GM19395 (cell line): ENCODE measurements around the gene ASPG.

Source experiments
- ATAC-seq: cut with Tn5 transposase; IDR thresholded peaks from one replicate; pipeline ENCODE4 v1.9.1; 2021; ENCODE audit warnings: mild to moderate bottlenecking, moderate library complexity; ENCODE audit not compliant: unreplicated experiment

Gene ASPG

DNA sequence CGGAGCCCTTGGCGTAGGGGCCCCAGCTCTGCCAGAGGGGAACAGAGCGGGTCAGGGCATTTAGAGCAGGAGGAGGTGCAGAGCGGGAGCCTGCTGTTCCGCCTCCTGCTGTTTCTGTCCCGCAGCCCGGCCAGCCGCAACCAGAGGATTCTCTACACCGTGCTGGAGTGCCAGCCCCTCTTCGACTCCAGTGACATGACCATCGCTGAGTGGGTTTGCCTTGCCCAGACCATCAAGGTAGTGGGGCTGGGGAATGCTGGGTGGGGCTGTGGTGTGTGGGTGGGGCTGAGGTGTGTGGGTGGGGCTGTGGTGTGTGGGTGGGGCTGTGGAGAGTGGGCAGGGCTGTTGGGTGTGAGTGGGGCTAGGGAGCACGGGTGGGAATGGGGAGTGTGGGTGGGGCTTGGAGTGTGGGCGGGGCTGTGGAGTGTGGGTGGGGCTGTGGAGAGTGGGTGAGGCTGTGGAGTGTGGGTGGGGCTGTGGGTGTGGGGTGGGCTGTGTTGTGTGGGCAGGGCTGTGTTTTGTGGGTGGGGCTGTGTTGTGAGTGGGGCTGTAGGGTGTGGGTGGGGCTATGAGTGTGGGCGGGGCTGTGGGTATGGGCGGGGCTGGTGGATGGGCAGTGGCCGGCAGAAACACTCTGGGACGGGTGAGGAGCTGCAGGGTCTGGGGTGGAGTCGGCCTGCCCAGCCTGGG is 8.0 kb downstream of the ASPG start:
- no peak for ATAC-seq

DNA sequence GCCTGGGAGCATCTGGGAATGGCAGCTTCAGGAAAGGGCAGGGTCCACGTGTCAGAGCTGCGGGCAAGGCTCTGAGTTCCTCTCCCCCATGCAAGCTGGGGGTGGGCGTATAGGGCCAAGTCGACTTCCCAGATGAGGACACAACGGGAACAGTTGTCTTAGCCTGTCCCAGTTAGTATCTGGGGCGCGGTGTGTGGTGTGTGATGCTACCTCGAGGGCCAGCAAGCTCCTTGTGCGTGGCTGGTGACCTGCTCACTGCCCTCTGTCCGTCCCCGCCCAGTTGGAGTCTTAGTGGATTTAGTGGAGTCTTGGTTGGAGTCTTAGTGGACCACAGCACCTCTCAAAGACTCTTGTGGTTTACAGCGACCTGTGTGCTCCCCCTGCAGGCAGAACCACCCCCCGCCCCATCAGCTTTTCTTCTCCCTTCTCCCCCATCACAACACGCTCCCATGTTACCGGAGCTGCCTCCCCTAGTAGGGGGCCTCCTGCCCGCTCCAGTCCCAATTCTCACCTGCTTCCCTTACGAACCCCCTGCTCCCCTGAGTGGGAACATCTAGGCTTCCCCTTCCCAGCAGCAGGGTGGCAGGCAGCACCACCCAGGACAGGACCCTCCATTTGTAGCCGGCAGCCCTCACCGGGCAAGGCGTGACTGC is 8.7 kb downstream of the ASPG start:
- no peak for ATAC-seq

DNA sequence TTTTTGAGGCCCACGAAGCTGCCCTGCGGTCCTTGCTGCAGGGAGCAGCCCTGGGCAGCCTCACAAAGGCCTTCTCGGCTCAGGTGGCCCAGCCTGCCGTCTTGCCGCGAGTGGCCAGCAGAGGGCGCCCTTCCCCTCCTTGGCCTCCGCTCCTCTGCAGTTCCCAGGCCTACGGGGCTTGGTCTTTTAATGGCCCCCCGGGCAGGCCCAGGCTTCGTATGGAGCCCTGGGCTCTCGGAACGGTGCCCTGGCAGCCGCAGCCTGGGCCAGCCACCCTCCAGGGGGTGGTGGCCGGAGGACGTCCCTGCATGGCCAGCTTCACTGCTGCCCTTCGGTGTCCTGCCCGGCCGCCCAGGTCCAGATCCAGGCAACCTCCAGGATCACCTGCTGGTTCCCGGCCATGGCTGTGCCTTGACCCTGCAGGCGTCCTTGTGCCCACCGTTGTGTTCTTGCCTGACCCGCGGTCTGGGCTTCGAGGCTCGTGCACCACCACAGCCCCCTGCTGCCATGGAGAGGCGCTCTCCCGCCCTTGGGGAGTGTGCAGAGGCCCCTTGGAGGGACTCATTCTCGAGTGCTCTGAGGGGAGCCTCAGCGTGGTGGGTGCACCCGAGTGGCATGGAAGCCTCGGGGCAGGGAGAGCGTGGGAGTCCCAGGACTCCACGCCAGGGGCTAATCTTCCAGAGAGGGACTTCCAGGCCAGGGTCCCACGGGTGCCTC is 9.4 kb downstream of the ASPG start:
- no peak for ATAC-seq

DNA sequence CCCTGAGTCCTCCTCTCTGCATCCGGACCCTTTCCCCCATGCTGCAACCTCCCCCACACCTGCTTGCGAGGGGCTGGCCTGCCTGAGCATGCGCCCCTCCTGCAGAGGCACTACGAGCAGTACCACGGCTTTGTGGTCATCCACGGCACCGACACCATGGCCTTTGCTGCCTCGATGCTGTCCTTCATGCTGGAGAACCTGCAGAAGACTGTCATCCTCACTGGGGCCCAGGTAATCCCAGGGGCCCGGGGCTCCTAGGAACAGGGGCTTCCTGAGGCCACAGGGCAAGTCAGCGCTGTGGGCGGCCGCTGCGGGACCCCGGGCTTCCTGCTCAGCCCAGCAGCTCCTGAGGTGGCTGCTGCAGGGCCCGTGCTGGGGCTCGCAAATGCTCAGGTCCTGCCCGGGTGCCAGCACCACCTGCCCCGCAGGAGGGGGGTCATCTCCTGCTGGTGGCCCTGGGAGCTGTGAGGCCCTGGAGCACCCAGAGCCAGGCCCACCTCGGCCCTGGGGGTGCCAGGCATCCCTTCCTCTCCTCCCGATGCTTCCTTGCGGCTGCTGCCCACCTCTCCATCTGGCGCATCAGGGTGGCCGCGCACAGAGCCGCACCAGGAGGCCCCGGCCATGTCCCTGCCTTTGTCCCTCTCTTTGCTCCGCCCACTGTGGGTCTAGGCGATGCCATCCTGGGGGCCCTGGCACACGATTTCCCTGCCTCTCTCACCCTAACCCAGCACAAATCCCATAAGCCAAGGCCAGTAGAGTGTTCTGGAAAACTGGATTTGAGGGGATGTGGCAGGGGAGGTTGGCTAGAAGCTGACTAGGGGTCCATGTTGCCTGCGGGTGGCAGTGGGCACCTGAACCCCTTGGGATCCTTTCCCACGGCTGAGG is 10.2 kb downstream of the ASPG start:
- ATAC-seq = no peak

DNA sequence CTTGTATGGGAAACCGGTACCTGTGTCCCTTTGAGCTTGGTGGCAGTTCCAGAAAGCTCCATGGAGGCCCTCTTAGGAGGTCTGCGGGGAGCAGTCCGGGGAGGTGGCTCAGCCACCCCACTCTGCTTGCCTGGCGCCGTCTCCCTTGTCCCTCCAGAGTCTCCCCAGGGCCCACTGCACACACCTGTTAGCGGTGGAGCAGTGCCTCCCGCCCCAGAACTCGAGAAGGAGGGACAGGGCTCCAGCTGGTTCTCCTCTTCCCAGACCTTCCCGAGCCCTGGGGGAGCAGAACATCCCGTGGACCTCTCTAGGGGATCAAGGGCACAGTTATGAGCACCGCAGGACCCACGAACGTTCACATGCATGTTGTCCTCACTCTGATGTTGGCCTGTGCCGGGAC is 10.8 kb downstream of the ASPG start:
- ATAC-seq = no peak

DNA sequence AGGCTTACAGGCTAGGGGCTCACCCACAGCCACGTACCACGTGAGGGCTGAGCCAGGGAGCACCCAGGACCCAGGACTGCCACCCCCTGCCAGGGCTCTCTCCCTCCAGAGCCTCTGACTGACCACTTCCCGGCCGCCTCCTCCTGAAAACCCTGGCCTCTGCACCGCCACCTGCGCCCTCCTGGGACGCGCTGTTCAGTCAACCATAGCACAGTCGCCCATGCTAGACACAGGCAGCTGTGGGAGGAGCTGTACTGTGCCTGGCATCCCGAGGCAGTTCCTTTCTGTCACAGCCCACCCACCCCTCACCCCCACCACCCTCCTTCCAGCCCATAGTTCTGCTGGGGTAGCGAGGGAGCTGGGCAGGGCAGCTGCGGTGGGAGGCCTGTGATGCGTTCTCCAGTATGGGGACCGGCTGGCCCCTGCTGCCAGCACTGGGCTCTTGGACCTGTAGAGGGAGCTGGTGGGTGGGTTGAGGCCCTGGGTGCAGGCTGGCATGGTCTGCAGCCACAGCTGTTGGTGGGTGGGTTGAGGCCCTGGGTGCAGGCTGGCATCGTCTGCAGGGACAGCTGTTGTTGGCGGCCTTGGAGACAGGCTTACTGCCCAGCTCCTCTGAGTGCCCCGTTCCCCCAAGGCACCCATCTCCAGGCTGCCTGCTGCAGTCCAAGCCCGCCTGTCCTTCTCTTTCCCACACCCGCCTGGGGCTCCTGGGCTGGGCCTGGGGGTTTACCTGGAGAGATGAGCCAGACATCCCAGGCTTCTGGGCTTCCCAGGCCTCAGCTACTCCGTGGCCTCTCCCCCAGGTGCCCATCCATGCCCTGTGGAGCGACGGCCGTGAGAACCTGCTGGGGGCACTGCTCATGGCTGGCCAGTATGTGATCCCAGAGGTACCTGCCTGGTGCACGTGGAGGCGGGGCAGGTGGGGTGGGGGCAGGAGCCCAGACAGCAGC is 11.5 kb downstream of the ASPG start:
- no peak for ATAC-seq

DNA sequence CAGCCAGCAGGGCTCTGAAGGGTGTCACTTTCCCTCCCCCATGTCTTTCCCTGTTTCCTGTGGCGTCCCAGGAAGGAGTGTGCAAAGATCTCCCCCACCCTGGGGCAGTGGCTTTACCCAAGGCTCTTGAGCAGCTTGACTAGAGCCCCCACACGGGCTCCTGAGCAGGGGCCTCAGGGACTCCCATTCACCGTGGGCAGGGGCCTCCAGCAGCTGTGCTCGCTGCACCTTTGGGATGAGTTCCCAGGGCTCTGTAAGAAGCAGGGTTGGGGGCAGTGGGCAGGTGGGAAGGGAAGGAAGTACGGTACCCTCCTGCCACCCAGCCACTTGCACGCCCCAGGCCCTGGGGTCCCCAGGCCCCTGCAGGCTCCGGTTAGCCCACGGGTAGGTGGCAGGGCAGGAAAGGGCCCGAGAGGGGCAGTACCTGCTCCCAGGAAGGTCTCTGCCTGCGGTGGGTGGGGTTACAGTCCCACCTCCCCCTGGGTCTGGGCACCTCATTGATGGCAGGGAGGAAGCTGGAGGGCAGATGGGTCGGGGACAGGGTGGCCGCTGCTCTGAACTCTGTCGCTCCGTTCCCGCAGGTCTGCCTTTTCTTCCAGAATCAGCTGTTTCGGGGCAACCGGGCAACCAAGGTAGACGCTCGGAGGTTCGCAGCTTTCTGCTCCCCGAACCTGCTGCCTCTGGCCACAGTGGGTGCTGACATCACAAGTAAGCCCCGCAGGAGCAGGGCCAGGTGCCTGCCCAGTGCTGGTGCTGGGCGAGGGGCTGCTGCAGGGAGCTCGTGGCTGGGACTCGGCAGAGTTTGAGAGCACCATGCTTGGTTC is 13.0 kb downstream of the ASPG start:
- ATAC-seq = no peak

DNA sequence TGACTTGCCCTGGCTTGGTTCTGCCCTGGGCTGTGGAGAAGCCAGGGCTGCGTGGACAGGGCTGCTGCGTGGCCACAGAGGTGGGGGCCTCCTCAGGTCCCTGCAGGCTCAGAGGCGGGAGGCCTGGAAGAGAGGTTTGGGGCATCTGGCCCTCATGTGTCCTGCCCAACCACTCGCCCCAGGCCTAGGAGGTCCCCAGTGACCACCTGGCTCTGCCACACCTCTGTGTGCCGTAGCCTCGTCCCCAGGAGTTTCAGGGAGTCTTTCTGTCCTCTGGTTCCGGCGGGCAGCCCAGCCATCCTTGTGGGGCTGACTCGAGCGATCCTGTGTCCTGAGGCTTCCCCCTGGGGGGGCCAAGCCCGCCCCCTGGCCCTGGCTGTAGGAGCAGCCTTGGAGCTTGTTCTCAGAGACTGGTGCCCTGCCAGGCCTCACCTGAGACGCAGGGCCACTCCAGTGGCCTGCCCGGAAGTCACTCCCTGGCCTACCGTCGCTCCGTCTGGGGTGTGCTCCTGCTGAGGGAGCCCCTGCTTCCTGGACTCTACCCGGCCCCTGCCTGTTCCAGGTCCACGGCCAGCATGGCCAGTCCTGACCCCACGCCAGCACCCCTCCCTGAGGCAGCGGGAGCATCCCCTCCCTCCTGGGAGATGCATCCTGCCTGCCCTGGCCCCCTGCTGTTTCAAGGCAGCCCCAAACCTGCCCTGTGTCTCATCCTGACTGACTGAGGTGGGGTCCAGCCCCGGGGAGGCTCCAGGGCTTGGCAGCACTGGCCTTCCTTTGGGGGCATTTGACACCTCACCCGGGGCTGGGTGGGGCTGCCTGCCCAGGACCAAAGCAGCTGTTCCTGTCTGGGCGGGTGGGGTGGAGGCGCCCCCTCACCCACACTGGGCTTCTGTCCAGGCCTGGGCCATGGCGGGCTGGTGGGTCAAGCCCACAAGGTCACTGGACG is 13.9 kb downstream of the ASPG start:
- ATAC-seq = no peak

DNA sequence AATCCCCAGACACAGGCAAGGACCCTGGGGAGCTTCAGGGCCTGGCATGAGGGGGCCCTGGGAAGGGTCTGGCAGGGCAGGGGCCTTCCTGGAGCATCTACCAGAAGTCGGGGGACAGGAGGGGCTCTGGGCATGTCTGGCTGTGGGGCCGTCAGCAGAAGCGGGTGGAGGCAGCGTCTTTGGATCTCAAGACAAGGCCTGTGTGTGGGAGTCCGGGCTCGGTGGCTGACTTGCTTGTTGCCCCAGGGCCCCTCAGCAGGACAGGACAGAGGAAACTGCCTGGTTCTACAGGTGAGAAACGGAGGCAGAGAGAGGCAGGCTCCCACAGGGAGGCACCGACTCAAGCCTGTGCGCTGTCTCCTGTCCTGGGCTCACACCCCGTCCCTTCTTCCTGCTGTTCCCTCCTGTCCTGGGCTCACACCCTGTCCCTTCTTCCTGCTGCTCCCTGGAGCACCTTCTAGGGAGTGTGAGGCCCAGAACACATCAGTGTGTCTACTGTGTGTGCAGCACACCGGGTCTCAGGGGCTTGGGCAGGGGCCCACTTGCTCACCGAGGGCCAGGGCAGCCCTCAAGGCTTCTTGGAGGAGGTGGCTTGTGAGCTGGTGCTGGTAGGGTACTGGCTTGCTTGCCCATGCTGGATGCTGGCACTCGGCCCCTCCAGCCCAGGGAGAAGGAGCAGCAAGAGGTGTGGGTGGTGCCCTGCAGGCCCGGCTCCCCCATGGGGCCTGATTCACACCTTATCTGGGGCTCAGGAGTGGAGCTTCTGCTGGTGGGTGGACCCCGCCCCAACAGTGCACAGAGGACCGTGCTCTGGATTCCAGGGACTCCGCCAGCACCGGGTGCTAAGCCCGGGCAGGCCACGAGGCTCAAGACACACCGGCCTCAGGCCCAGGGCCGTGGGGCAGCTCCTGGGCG is 14.9 kb downstream of the ASPG start:
- ATAC-seq = no peak

DNA sequence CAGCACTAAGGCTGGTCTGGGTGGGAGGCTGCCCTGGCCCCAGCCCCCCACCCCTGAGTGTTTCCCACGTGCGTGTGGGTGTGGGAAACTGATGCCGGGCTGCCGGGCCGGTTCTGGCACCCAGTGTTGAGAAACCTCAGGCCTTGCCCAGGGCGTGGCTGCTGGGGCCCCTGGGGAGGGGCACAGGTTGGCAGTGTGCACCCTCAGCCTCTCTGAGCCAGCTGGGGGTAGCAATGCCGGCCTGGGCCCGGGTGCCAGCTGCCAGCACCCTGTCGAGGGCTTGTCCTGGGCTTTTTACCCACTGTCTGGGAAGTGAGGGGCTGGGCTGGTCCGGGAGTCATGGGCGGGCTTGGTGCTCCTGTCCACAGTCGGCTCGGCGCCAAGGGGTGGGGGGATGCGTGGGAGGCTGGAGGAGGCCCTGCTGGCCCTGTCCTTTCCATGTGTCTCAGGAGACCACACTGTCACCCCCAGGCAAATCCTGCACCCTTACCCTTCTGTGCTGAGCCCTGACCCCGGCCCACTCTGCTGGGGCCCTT is 15.7 kb downstream of the ASPG start:
- ATAC-seq = no peak

DNA sequence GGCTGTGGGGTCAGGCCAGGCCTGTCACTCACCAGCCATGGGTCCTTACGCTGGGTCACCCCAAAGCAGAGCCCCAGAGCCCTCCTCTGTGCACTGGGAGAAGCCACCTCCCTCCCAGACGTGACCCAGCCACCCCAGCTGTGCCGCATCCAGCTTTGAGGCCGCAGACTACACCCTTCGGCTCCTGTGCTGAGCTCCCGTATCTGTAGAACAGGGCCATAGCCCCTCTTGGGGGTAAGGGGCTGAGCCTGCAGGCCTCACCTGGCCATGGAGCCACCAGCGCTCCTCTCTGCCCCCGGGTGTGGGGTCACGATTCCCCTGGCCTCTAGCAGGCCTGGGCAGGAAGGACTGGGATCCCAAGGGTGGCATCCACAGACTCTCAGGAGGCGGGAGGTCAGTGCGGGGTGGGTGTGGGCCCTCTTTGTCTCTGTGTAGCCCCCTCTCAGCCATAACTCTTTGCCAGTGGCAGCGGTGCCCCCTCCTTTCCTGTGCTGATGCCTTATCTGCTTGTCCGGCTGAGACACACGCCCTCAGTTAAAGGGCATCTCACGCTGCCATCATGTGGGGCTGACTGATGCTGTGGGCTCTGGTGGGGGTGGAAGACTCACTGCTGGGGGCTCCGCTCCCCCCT is 16.3 kb downstream of the ASPG start:
- ATAC-seq = no peak

DNA sequence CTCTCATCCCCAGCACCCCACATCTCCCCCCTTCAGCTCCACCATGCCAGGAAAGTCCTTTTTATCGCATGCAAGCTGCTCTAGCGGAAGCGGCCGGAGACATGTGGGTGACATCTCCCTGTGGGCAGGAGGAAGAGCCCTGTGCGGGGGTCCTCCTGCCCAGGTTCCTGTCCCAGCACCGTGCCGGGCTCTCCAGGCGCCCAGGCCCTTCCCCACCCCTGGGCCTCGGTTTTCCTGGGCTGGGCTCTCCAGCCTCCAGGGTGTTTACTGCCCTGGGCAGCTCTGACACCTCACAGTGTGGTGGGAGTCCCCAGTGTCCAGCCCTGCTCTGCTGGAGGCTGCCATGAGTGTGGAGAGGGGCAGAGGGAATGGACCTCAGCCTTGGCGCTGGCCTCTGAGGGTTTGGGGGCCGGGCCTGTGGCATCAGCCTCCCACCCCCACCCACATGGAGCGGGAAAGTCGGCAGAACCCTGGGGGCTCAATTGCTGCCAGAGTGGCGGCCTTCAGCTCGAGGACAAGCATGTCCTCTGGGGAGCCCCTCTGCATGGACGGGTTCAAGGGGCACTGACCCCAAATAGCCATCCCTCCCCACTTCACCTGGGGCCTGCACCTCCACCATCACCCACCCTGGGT is 16.9 kb downstream of the ASPG start:
- ATAC-seq = no peak

DNA sequence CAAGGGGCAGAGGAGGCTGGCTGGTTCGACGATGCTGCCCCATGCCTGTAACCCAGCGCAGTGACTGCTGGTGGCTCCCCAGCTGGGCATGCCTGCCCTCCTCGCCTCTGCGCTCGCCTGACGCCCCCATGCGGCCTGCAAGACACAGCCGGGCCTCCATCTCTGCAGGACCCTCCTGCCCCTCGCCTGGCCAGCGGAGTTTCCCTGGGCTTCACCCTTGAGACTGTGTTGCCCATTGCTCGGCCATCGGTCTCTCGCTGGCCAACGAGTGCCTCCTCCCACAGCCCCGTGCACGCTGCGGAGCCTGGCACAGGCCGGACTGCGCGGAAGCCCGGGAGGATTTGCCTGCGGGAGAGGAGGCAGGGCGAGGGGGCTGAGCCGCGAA is 17.6 kb downstream of the ASPG start:
- ATAC-seq = no peak

DNA sequence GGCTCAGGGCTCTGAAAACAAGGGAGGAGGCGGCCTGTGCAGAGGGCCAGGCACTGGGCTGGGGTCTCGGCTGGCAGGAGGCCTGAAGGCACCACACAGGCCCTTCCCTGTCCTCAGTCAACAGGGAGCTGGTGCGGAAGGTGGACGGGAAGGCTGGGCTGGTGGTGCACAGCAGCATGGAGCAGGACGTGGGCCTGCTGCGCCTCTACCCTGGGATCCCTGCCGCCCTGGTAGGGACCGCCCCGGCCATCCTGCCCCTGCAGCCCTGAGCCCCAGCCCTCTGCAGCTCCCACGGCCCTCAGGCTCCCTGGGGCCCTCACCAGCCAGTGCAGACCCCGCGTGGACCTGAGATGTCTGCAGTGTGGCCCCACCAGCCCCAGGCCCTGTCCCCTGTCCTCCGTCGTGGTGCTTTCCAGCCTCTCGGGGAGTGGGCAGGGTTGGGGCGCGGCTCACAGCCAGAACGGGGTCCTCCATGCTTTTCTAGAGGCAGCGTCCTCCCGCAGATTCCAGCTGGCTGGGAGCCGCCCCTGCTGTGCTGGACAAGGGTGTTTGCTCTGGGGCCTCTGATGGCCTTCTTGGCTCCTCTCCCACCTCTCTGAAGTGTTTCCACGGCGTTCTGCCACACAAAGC is 18.1 kb downstream of the ASPG start:
- no peak for ATAC-seq

DNA sequence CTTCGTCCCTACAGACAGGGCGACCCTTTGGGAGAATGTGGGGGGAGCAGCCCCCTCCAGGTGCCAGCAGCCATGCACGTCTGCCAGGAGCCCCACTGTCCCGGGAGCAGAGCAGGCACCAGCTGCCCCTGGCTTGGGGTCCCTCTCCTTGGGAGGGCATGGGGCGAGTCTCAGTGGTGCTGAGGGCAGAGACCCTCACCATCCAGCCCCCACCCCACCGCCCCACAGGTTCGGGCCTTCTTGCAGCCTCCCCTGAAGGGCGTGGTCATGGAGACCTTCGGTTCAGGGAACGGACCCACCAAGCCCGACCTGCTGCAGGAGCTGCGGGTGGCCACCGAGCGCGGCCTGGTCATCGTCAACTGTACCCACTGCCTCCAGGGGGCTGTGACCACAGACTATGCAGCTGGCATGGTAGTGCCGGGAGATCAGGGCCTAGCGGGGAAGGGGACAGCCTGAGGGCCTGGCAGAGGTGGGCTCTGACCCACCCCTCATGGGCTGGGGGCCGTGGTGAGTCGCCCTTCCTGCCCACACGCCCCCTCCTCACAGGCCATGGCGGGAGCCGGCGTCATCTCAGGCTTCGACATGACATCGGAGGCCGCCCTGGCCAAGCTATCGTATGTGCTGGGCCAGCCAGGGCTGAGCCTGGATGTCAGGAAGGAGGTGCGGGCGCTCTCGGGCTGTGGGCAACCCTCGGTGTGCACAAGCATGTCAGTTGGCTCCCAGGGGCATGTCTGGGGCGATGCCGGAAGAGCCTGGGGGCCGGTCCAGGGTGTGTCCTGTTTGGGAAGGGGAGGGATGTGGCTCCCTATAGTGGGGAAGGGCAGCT is 18.8 kb downstream of the ASPG start:
- ATAC-seq = no peak
